HG02970 (cell line): ENCODE data around the gene GRK3.

Experiments used
- ATAC-seq: cut with Tn5 transposase; IDR thresholded peaks from one replicate; pipeline ENCODE4 v1.9.1; 2021; ENCODE audit warnings: mild to moderate bottlenecking, moderate library complexity, moderate number of reproducible peaks; ENCODE audit not compliant: unreplicated experiment, low FRiP score

Gene GRK3

GRCh38 chr22:25775531-25775930 is 211.1 kb downstream of the GRK3 start:
- ATAC-seq = no peak

- no peak for ATAC-seq
Observed at GRCh38 chr22:25777411-25777810, 212.9 kb downstream of the GRK3 start.

GRCh38 chr22:25777870-25778269 is 213.4 kb downstream of the GRK3 start:
- ATAC-seq = no peak
